ENCODE measurements around the gene EXOSC7. TPM values are rescaled to one million over a fixed set of nuclear protein-coding genes. Genes with fewer than 3 reads are reported as not detected.
A peak's percentile ranks its signal among the peaks of the same experiment; 100 is the strongest.

EXOSC7 gene
- total and polyA plus RNA-seq, 2 donors (not counting 3 experiments of a cell fraction or from before 2014, with no cell fraction given) = 44.5 to 53.8 TPM

GRCh38 chr3:45055032-45055410 lies 79.0 kb downstream of the EXOSC7 start:
- TF ChIP-seq FOS (IDR thresholded peaks at IDR 0.05; ENCODE audit: borderline replicate concordance, insufficient read depth, low read length) (peak; percentile 62), GATA2 (IDR thresholded peaks at IDR 0.05; ENCODE audit: insufficient read depth, insufficient read length, low read depth, low read length) (no peak), JUN (IDR thresholded peaks at IDR 0.05; ENCODE audit: borderline replicate concordance, insufficient read depth, insufficient read length, low read depth) (peak; percentile 52)
- H3K36me3 ChIP-seq (ENCODE audit: control insufficient read depth in 2 of 2, extremely low read depth in 1 of 2, insufficient read depth in 2 of 2, low read length in 2 of 2) = no peaks in the 10 kb centered on the region
- ChIA-PET CTCF (interaction anchor here (0.9 to 6.5 kb wide), 7 partner anchors 9 to 155 kb away, joined by 3 to 42 read pairs (median 3); no protein-coding TSS in a partner anchor), POLR2A (interaction anchor here (0.7 kb wide), 1 partner anchor 28 kb away, joined by 3 read pairs; no protein-coding TSS in a partner anchor)
- H3K79me2 ChIP-seq (ENCODE audit: control insufficient read depth, insufficient read depth, low read length) = no peaks in the 10 kb centered on the region
- H3K27ac ChIP-seq (ENCODE audit: insufficient read depth, low read depth, low read length) = no peak overlapping the region
- intact Hi-C loops (cut with micrococcal nuclease) (loop anchor here (2.0 kb wide), 1 partner anchor 14 kb away; no protein-coding TSS in a partner anchor), dilution Hi-C loops (cut with MboI; ENCODE audit: extremely low pct_ligation_motif_present, low sequenced_read_pairs) (no loop called here)
- peaks cover 0 to 2% of the 10 kb centered on the region in 2 experiments for H3K27me3 ChIP-seq (ENCODE audit: control insufficient read depth in 2 of 2, insufficient read depth in 2 of 2, low read length in 2 of 2)
- H3K4me2 ChIP-seq (ENCODE audit: insufficient read depth, low read length) = no peak overlapping the region
- FAIRE-seq = no peak
- peaks cover 3% of the 10 kb centered on the region for H3K4me1 ChIP-seq (ENCODE audit: control insufficient read depth, extremely low read depth, insufficient read depth, low read length)
- H4K20me1 ChIP-seq (replicated peaks; ENCODE audit: control insufficient read depth, extremely low read depth, insufficient read depth, low read length) = no peaks in the 10 kb centered on the region
- H3K4me3 ChIP-seq (replicated peaks in 1 of 3; ENCODE audit: insufficient read depth in 1 of 3, low read depth in 1 of 3, low read length in 3 of 3) = no peak overlapping the region
- DNase-seq (ENCODE audit: low read depth, low spot score) = peak; percentile 15
- no peak overlapping the region for H3K9ac ChIP-seq (replicated peaks; ENCODE audit: extremely low read depth, insufficient read depth, low read length)
- no peaks in the 10 kb centered on the region for H3K9me1 ChIP-seq (replicated peaks; ENCODE audit: control insufficient read depth, extremely low read depth, insufficient read depth, low read length)
- BruUV-seq (replicated peaks) = no TSS peak
- no peaks in the 10 kb centered on the region for H3K9me3 ChIP-seq (replicated peaks; ENCODE audit: control insufficient read depth, insufficient read depth, low read length)
- H2AFZ ChIP-seq (ENCODE audit: low read depth, low read length) = no peak overlapping the region

GRCh38 chr3:45055411-45056143 lies 79.5 kb downstream of the EXOSC7 start:
- intact Hi-C loops (cut with micrococcal nuclease) = loop anchor here (2.0 kb wide), 1 partner anchor 15 kb away; no protein-coding TSS in a partner anchor
- DNase-seq (ENCODE audit: low read depth, low spot score) = no peak
- CTCF ChIA-PET = interaction anchor here (0.9 to 6.5 kb wide), 7 partner anchors 9 to 155 kb away, joined by 3 to 42 read pairs (median 3); no protein-coding TSS in a partner anchor
- POLR2A ChIA-PET = interaction anchor here (0.7 kb wide), 1 partner anchor 28 kb away, joined by 3 read pairs; no protein-coding TSS in a partner anchor
- BruUV-seq (replicated peaks) = no TSS peak
- Histone ChIP-seq H3K9ac (replicated peaks; ENCODE audit: extremely low read depth, insufficient read depth, low read length) (no peak overlapping the region), H3K4me2 (ENCODE audit: insufficient read depth, low read length) (no peak overlapping the region), H3K9me3 (replicated peaks; ENCODE audit: control insufficient read depth, insufficient read depth, low read length) (no peaks in the 10 kb centered on the region), H2AFZ (ENCODE audit: low read depth, low read length) (no peak overlapping the region), H3K27ac (ENCODE audit: insufficient read depth, low read depth, low read length) (no peak overlapping the region), H3K9me1 (replicated peaks; ENCODE audit: control insufficient read depth, extremely low read depth, insufficient read depth, low read length) (no peaks in the 10 kb centered on the region), H3K4me1 (ENCODE audit: control insufficient read depth, extremely low read depth, insufficient read depth, low read length) (peaks cover 3% of the 10 kb centered on the region), H3K36me3 (ENCODE audit: control insufficient read depth in 2 of 2, extremely low read depth in 1 of 2, insufficient read depth in 2 of 2, low read length in 2 of 2) (no peaks in the 10 kb centered on the region), H4K20me1 (replicated peaks; ENCODE audit: control insufficient read depth, extremely low read depth, insufficient read depth, low read length) (no peaks in the 10 kb centered on the region), H3K4me3 (replicated peaks in 1 of 3; ENCODE audit: insufficient read depth in 1 of 3, low read depth in 1 of 3, low read length in 3 of 3) (no peak overlapping the region), H3K27me3 (ENCODE audit: control insufficient read depth in 2 of 2, insufficient read depth in 2 of 2, low read length in 2 of 2) (no peaks in the 10 kb centered on the region), H3K79me2 (ENCODE audit: control insufficient read depth, insufficient read depth, low read length) (no peaks in the 10 kb centered on the region)
- dilution Hi-C loops (cut with MboI; ENCODE audit: extremely low pct_ligation_motif_present, low sequenced_read_pairs) = no loop called here
- FAIRE-seq = no peak
- no peak for TF ChIP-seq FOS (IDR thresholded peaks at IDR 0.05; ENCODE audit: borderline replicate concordance, insufficient read depth, low read length)
- TF ChIP-seq MAX (IDR thresholded peaks at IDR 0.05; ENCODE audit: insufficient read depth, insufficient read length) = no peak
- no peak for TF ChIP-seq MYC (IDR thresholded peaks at IDR 0.05; ENCODE audit: low read depth, low read length)
- TF ChIP-seq JUN (IDR thresholded peaks at IDR 0.05; ENCODE audit: borderline replicate concordance, insufficient read depth, insufficient read length, low read depth) = no peak
- no peak for TF ChIP-seq EZH2 (IDR thresholded peaks at IDR 0.05; ENCODE audit: borderline replicate concordance, low read depth, low read length, severe bottlenecking)
- TF ChIP-seq POLR2AphosphoS5 (IDR thresholded peaks at IDR 0.05; ENCODE audit: insufficient read depth, low read depth, low read length) = no peak
- TF ChIP-seq POLR2A (IDR thresholded peaks at IDR 0.05; ENCODE audit: low read depth, low read length) = no peak
- TF ChIP-seq CTCF (IDR thresholded peaks at IDR 0.05; ENCODE audit: extremely low read depth in 1 of 2, insufficient read depth in 1 of 2, low read depth in 1 of 2, low read length in 2 of 2) = no peak
- TF ChIP-seq GATA2 (IDR thresholded peaks at IDR 0.05; ENCODE audit: insufficient read depth, insufficient read length, low read depth, low read length) = no peak

All from endothelial cell of umbilical vein (primary cell).